Measurements from ENCODE around the gene ZNF444.
"Not testable (repeated sequence)": the region's sequence is repeated elsewhere in the genome, so short reads cannot be mapped to it uniquely, and the experiment has no call there.

Gene ZNF444

GRCh38 chr19:56146904-56147303, 5.8 kb downstream of the ZNF444 start:
- no peak for DNase-seq
- peaks cover 10% of the 10 kb centered on the region for H3K36me3 ChIP-seq (ENCODE audit: control insufficient read depth, insufficient read depth, low read length)
- no peak overlapping the region for H3K4me3 ChIP-seq (ENCODE audit: insufficient read depth, low read depth, low read length, poor library complexity, severe bottlenecking)

GRCh38 chr19:56147307-56147706, 6.2 kb downstream of the ZNF444 start:
- H3K36me3 ChIP-seq (ENCODE audit: control insufficient read depth, insufficient read depth, low read length), result peaks cover 10% of the 10 kb centered on the region
- H3K9me3 ChIP-seq (ENCODE audit: control insufficient read depth, low read length), result no peaks in the 10 kb centered on the region
- no peak for DNase-seq
- H3K27ac ChIP-seq (ENCODE audit: insufficient read depth, low read length, poor library complexity, severe bottlenecking), result no peak overlapping the region
- no peaks in the 10 kb centered on the region for H3K4me1 ChIP-seq (ENCODE audit: control insufficient read depth, insufficient read depth, low read length, poor library complexity, severe bottlenecking)
- no peak overlapping the region for H3K4me3 ChIP-seq (ENCODE audit: insufficient read depth, low read depth, low read length, poor library complexity, severe bottlenecking)
- H3K27me3 ChIP-seq (replicated peaks; ENCODE audit: control insufficient read depth, insufficient read depth, low read length, poor library complexity, severe bottlenecking), result no peaks in the 10 kb centered on the region

More at GRCh38 chr19:56146904-56147303, 5.8 kb downstream of the ZNF444 start:
- H3K9me3 ChIP-seq (ENCODE audit: control insufficient read depth, low read length), result no peaks in the 10 kb centered on the region
- no peak overlapping the region for H3K27ac ChIP-seq (ENCODE audit: insufficient read depth, low read length, poor library complexity, severe bottlenecking)
- H3K4me1 ChIP-seq (ENCODE audit: control insufficient read depth, insufficient read depth, low read length, poor library complexity, severe bottlenecking), result peaks cover 2% of the 10 kb centered on the region
- H3K27me3 ChIP-seq (replicated peaks; ENCODE audit: control insufficient read depth, insufficient read depth, low read length, poor library complexity, severe bottlenecking), result no peaks in the 10 kb centered on the region

GRCh38 chr19:56148096-56148495, 7.0 kb downstream of the ZNF444 start:
- DNase-seq, result no peak
- Histone ChIP-seq H3K9me3 (ENCODE audit: control insufficient read depth, low read length) (no peaks in the 10 kb centered on the region), H3K27ac (ENCODE audit: insufficient read depth, low read length, poor library complexity, severe bottlenecking) (no peak overlapping the region), H3K27me3 (replicated peaks; ENCODE audit: control insufficient read depth, insufficient read depth, low read length, poor library complexity, severe bottlenecking) (no peaks in the 10 kb centered on the region), H3K4me1 (ENCODE audit: control insufficient read depth, insufficient read depth, low read length, poor library complexity, severe bottlenecking) (no peaks in the 10 kb centered on the region), H3K4me3 (ENCODE audit: insufficient read depth, low read depth, low read length, poor library complexity, severe bottlenecking) (no peak overlapping the region), H3K36me3 (ENCODE audit: control insufficient read depth, insufficient read depth, low read length) (peaks cover 10% of the 10 kb centered on the region)

GRCh38 chr19:56148955-56149655, 8.0 kb downstream of the ZNF444 start:
- peaks cover 10% of the 10 kb centered on the region for H3K36me3 ChIP-seq (ENCODE audit: control insufficient read depth, insufficient read depth, low read length)
- not testable (repeated sequence) for DNase-seq; H3K27ac ChIP-seq (ENCODE audit: insufficient read depth, low read length, poor library complexity, severe bottlenecking); H3K9me3 ChIP-seq (ENCODE audit: control insufficient read depth, low read length); H3K27me3 ChIP-seq (replicated peaks; ENCODE audit: control insufficient read depth, insufficient read depth, low read length, poor library complexity, severe bottlenecking); H3K4me3 ChIP-seq (ENCODE audit: insufficient read depth, low read depth, low read length, poor library complexity, severe bottlenecking); H3K4me1 ChIP-seq (ENCODE audit: control insufficient read depth, insufficient read depth, low read length, poor library complexity, severe bottlenecking)

GRCh38 chr19:56149656-56150038, 8.6 kb downstream of the ZNF444 start:
- Histone ChIP-seq H3K27me3 (replicated peaks; ENCODE audit: control insufficient read depth, insufficient read depth, low read length, poor library complexity, severe bottlenecking) (no peaks in the 10 kb centered on the region), H3K4me1 (ENCODE audit: control insufficient read depth, insufficient read depth, low read length, poor library complexity, severe bottlenecking) (no peaks in the 10 kb centered on the region), H3K4me3 (ENCODE audit: insufficient read depth, low read depth, low read length, poor library complexity, severe bottlenecking) (no peak overlapping the region), H3K27ac (ENCODE audit: insufficient read depth, low read length, poor library complexity, severe bottlenecking) (no peak overlapping the region), H3K9me3 (ENCODE audit: control insufficient read depth, low read length) (no peaks in the 10 kb centered on the region), H3K36me3 (ENCODE audit: control insufficient read depth, insufficient read depth, low read length) (peaks cover 12% of the 10 kb centered on the region)
- DNase-seq, result no peak

GRCh38 chr19:56150358-56150757, 9.3 kb downstream of the ZNF444 start:
- H3K4me1 ChIP-seq (ENCODE audit: control insufficient read depth, insufficient read depth, low read length, poor library complexity, severe bottlenecking), result no peaks in the 10 kb centered on the region
- H3K27ac ChIP-seq (ENCODE audit: insufficient read depth, low read length, poor library complexity, severe bottlenecking), result no peak overlapping the region
- no peak overlapping the region for H3K4me3 ChIP-seq (ENCODE audit: insufficient read depth, low read depth, low read length, poor library complexity, severe bottlenecking)
- no peak for DNase-seq
- H3K27me3 ChIP-seq (replicated peaks; ENCODE audit: control insufficient read depth, insufficient read depth, low read length, poor library complexity, severe bottlenecking), result no peaks in the 10 kb centered on the region
- H3K36me3 ChIP-seq (ENCODE audit: control insufficient read depth, insufficient read depth, low read length), result peaks cover 19% of the 10 kb centered on the region
- no peaks in the 10 kb centered on the region for H3K9me3 ChIP-seq (ENCODE audit: control insufficient read depth, low read length)

- no peaks in the 10 kb centered on the region for H3K27me3 ChIP-seq (replicated peaks; ENCODE audit: control insufficient read depth, insufficient read depth, low read length, poor library complexity, severe bottlenecking)
- no peak for DNase-seq
- peaks cover 21% of the 10 kb centered on the region for H3K36me3 ChIP-seq (ENCODE audit: control insufficient read depth, insufficient read depth, low read length)
- no peaks in the 10 kb centered on the region for H3K9me3 ChIP-seq (ENCODE audit: control insufficient read depth, low read length)
- H3K4me1 ChIP-seq (ENCODE audit: control insufficient read depth, insufficient read depth, low read length, poor library complexity, severe bottlenecking), result no peaks in the 10 kb centered on the region
- no peak overlapping the region for H3K4me3 ChIP-seq (ENCODE audit: insufficient read depth, low read depth, low read length, poor library complexity, severe bottlenecking)
- no peak overlapping the region for H3K27ac ChIP-seq (ENCODE audit: insufficient read depth, low read length, poor library complexity, severe bottlenecking)
These were observed 11.6 kb downstream of the ZNF444 start for GRCh38 chr19:56152644-56153043.

- Histone ChIP-seq H3K27ac (ENCODE audit: insufficient read depth, low read length, poor library complexity, severe bottlenecking) (no peak overlapping the region), H3K27me3 (replicated peaks; ENCODE audit: control insufficient read depth, insufficient read depth, low read length, poor library complexity, severe bottlenecking) (no peaks in the 10 kb centered on the region), H3K9me3 (ENCODE audit: control insufficient read depth, low read length) (no peaks in the 10 kb centered on the region), H3K4me1 (ENCODE audit: control insufficient read depth, insufficient read depth, low read length, poor library complexity, severe bottlenecking) (no peaks in the 10 kb centered on the region), H3K4me3 (ENCODE audit: insufficient read depth, low read depth, low read length, poor library complexity, severe bottlenecking) (no peak overlapping the region), H3K36me3 (ENCODE audit: control insufficient read depth, insufficient read depth, low read length) (peaks cover 25% of the 10 kb centered on the region)
- DNase-seq, result no peak
These were observed 12.4 kb downstream of the ZNF444 start for GRCh38 chr19:56153507-56153906.

- no peaks in the 10 kb centered on the region for H3K4me1 ChIP-seq (ENCODE audit: control insufficient read depth, insufficient read depth, low read length, poor library complexity, severe bottlenecking)
- peaks cover 34% of the 10 kb centered on the region for H3K36me3 ChIP-seq (ENCODE audit: control insufficient read depth, insufficient read depth, low read length)
- DNase-seq, result no peak
- H3K4me3 ChIP-seq (ENCODE audit: insufficient read depth, low read depth, low read length, poor library complexity, severe bottlenecking), result no peak overlapping the region
- H3K27me3 ChIP-seq (replicated peaks; ENCODE audit: control insufficient read depth, insufficient read depth, low read length, poor library complexity, severe bottlenecking), result no peaks in the 10 kb centered on the region
- H3K9me3 ChIP-seq (ENCODE audit: control insufficient read depth, low read length), result no peaks in the 10 kb centered on the region
- no peak overlapping the region for H3K27ac ChIP-seq (ENCODE audit: insufficient read depth, low read length, poor library complexity, severe bottlenecking)
These were observed 14.1 kb downstream of the ZNF444 start for GRCh38 chr19:56155124-56155687.

- H3K36me3 ChIP-seq (ENCODE audit: control insufficient read depth, insufficient read depth, low read length), result peaks cover 37% of the 10 kb centered on the region
- no peak overlapping the region for H3K4me3 ChIP-seq (ENCODE audit: insufficient read depth, low read depth, low read length, poor library complexity, severe bottlenecking)
- no peaks in the 10 kb centered on the region for H3K9me3 ChIP-seq (ENCODE audit: control insufficient read depth, low read length)
- no peak for DNase-seq
- no peak overlapping the region for H3K27ac ChIP-seq (ENCODE audit: insufficient read depth, low read length, poor library complexity, severe bottlenecking)
- no peaks in the 10 kb centered on the region for H3K4me1 ChIP-seq (ENCODE audit: control insufficient read depth, insufficient read depth, low read length, poor library complexity, severe bottlenecking)
- H3K27me3 ChIP-seq (replicated peaks; ENCODE audit: control insufficient read depth, insufficient read depth, low read length, poor library complexity, severe bottlenecking), result no peaks in the 10 kb centered on the region
These were observed 15.7 kb downstream of the ZNF444 start for GRCh38 chr19:56156768-56157167.

All from effector memory CD4-positive, alpha-beta T cell (primary cell).